GM23338 (cell line): Measurements from ENCODE around the gene STARD13. TPM values are rescaled to one million over a fixed set of nuclear protein-coding genes. Genes with fewer than 3 reads are reported as not detected.

Source experiments
- ATAC-seq: fragments of 200-7000 bp; cut with Tn5 transposase; 3 replicates; pipeline ENCODE4 v1.9.1; 2020
- DNase-seq: peaks from one replicate; pipeline ENCODE4 v3.0.0-alpha.2; 2015; ENCODE audit warnings: low spot score
- H2AFZ ChIP-seq: fragments of 200-600 bp; sonication (generic); 2 replicates; pipeline ENCODE4 v1.8.0; 2016; ENCODE audit warnings: antibody characterized with exemption, mild to moderate bottlenecking, moderate library complexity
- H3F3A ChIP-seq: fragments of 200-600 bp; sonication (generic); replicated peaks from 2 replicates; pipeline ENCODE4 v1.8.0; 2017; ENCODE audit warnings: antibody characterized with exemption, mixed run types, low read depth
- H3K27ac ChIP-seq: fragments of 200-600 bp; sonication (generic); 2 replicates; pipeline ENCODE4 v1.6.1; 2016; ENCODE audit warnings: low read depth
- H3K27me3 ChIP-seq: fragments of 200-600 bp; sonication (generic); 2 replicates; pipeline ENCODE4 v1.8.0; 2016; ENCODE audit warnings: mild to moderate bottlenecking, mixed run types, moderate library complexity; ENCODE audit not compliant: insufficient read depth
- H3K36me3 ChIP-seq: fragments of 200-600 bp; sonication (generic); 2 replicates; pipeline ENCODE4 v1.8.0; 2016; ENCODE audit warnings: mild to moderate bottlenecking; ENCODE audit not compliant: insufficient read depth
- H3K4me1 ChIP-seq: fragments of 200-600 bp; sonication (generic); 2 replicates; pipeline ENCODE4 v1.8.0; 2016; ENCODE audit warnings: mild to moderate bottlenecking, moderate library complexity; ENCODE audit not compliant: insufficient read depth
- H3K4me2 ChIP-seq: fragments of 200-600 bp; sonication (generic); 2 replicates; pipeline ENCODE4 v1.7.1; 2017; ENCODE audit warnings: mixed run types
- H3K4me3 ChIP-seq: fragments of 200-600 bp; sonication (generic); 2 replicates; pipeline ENCODE4 v1.6.1; 2016; ENCODE audit warnings: mixed run types
- H3K79me2 ChIP-seq: fragments of 200-600 bp; sonication (generic); replicated peaks from 2 replicates; pipeline ENCODE4 v1.8.0; 2017; ENCODE audit warnings: mild to moderate bottlenecking; ENCODE audit not compliant: insufficient read depth
- H3K9me2 ChIP-seq: fragments of 200-600 bp; sonication (generic); 2 replicates; pipeline ENCODE4 v1.8.0; 2017; ENCODE audit not compliant: insufficient read depth
- H4K20me1 ChIP-seq: fragments of 200-600 bp; sonication (generic); replicated peaks from 2 replicates; pipeline ENCODE4 v1.8.0; 2017; ENCODE audit warnings: mild to moderate bottlenecking; ENCODE audit not compliant: insufficient read depth
- H3K27ac Mint-ChIP-seq: 2 replicates; pipeline ENCODE4 v1.8.0; 2020; ENCODE audit warnings: inconsistent platforms, mild to moderate bottlenecking, moderate library complexity, mixed read lengths
- H3K27me3 Mint-ChIP-seq: 3 replicates; pipeline ENCODE4 v1.8.0; 2022; ENCODE audit warnings: low read depth, mild to moderate bottlenecking, moderate library complexity, mixed read lengths, inconsistent platforms; ENCODE audit not compliant: insufficient read depth, poor library complexity
- H3K36me3 Mint-ChIP-seq: 3 replicates; pipeline ENCODE4 v1.8.0; 2021; ENCODE audit warnings: low read depth, mild to moderate bottlenecking, inconsistent platforms, moderate library complexity, mixed read lengths
- H3K4me1 Mint-ChIP-seq: 3 replicates; pipeline ENCODE4 v1.8.0; 2020; ENCODE audit warnings: mild to moderate bottlenecking, inconsistent platforms, mixed read lengths
- H3K4me3 Mint-ChIP-seq: 3 replicates; pipeline ENCODE4 v1.8.0; 2021; ENCODE audit warnings: moderate library complexity, mild to moderate bottlenecking, inconsistent platforms, mixed read lengths
- H3K9me3 Mint-ChIP-seq: 3 replicates; pipeline ENCODE4 v1.8.0; 2020; ENCODE audit warnings: moderate library complexity, mild to moderate bottlenecking, inconsistent platforms, mixed read lengths
- CTCF ChIP-seq, 2 experiments: fragments of 200-600 bp in 1 of 2; sonication (generic) in 1 of 2; conservative IDR thresholded peaks; 2 replicates each; pipeline versions ENCODE4 v1.5.1 to v1.6.1; 2016 to 2017; ENCODE audit warnings: antibody characterized with exemption in 2 of 2, low read depth in 2 of 2, mild to moderate bottlenecking in 2 of 2, moderate library complexity in 1 of 2
- JUNB ChIP-seq: IDR thresholded peaks from one replicate; pipeline ENCODE4 v1.6.1; 2016; ENCODE audit warnings: antibody characterized with exemption; ENCODE audit not compliant: unreplicated experiment
- POLR2AphosphoS5 ChIP-seq: IDR thresholded peaks from 2 replicates; pipeline ENCODE4 v1.6.1; 2016; ENCODE audit warnings: antibody characterized with exemption, low read depth
- STAT1 ChIP-seq: IDR thresholded peaks from one replicate; pipeline ENCODE4 v1.6.1; 2016; ENCODE audit warnings: antibody characterized with exemption; ENCODE audit not compliant: unreplicated experiment
- ZNF331 ChIP-seq: fragments of 250-450 bp; sonication (Bioruptor Pico); IDR thresholded peaks from 2 replicates; pipeline ENCODE4 v1.5.0; 2020; ENCODE audit warnings: low read depth, mild to moderate bottlenecking, moderate library complexity
- ZNF462 ChIP-seq: fragments of 250-450 bp; sonication (Bioruptor Pico); IDR thresholded peaks from 2 replicates; pipeline ENCODE4 v1.5.0; 2020; ENCODE audit warnings: mild to moderate bottlenecking, moderate library complexity
- polyA plus RNA-seq: library from polyadenylated mRNA; unstranded; fragments of >200 nt; fragmentation: Nextera tagmentation; extraction: Ambion mirVana; gene quantifications from 2 replicates; pipeline ENCODE4 v1.2.1, GENCODE V29; 2016
- total RNA-seq: library from RNA; depleted of rRNA; stranded (reverse); fragments of >200 nt; shearing (Covaris generic); gene quantifications from 2 replicates; pipeline ENCODE4 v1.2.3, GENCODE V29; 2014

STARD13 gene
- total and polyA plus RNA-seq, 2 experiments from 2014 or later, result 3.2 to 5.2 TPM

DNA sequence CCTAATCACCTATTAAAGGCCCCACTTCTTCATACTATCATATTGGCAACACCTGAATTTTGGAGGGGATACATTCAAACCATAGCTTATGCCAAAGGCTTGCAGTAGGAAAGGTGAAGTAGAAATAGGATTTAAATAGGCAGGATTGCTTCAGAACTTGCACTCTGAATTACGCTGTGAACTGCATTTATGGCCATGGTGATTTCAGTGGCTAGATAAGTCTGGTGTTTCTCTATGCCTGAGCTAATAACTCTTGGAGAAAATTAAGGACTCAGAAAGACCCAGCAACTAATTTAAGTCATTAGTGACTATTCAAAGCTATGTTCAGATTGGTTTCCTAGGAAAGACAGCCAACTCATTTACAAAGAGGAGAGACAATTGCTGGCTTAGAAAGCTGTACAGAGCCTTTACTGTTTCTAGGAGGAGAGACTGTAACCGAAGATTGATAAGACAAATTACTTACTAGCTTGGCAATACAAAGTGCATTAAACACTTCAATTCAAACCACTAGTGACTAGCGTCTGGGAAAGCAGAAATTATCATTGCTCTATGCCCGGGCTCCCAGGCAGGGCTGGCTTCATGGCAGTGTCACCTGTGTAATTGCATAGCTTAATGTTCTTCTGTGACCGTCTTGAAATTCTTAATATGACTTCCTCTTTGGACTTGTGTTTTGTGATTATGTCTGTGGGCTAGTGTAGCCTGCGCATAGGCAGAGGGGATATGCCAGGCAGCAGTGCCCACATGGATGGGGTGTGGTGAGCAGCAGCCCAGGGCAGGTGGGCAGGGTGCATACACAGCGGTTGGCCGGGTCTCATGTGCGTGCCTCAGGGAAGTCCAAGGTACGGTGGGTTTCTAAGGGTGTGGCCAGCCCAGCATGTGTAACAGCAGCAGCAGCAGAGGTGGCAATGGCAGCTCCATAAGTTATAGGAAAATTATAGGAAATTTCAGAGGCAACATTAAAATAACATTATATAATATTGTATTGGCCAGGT is 209.3 kb downstream of the STARD13 start:
- Mint-ChIP-seq H3K4me1 (peaks cover 10% of the 10 kb centered on the region), H3K27ac (peak overlapping the region; percentile 14; the same call in 1 of the 2 replicates), H3K4me3 (no peak overlapping the region), H3K9me3 (no peaks in the 10 kb centered on the region), H3K27me3 (peaks cover 5% of the 10 kb centered on the region), H3K36me3 (no peaks in the 10 kb centered on the region)
- Histone ChIP-seq H3K9me2 (no peaks in the 10 kb centered on the region), H4K20me1 (no peaks in the 10 kb centered on the region; the same call in 1 of the 2 replicates), H3K27ac (no peak overlapping the region; the same call in 1 of the 2 replicates), H3K79me2 (no peaks in the 10 kb centered on the region), H3K4me1 (no peaks in the 10 kb centered on the region), H3K4me3 (no peak overlapping the region), H3K27me3 (no peaks in the 10 kb centered on the region), H3K36me3 (no peaks in the 10 kb centered on the region), H3F3A (no peaks in the 10 kb centered on the region), H3K4me2 (no peak overlapping the region), H2AFZ (peak overlapping the region; percentile 10; the same call in 1 of the 2 replicates)
- DNase-seq (no peak), ATAC-seq (no peak)
- TF ChIP-seq STAT1 (no peak), JUNB (no peak), CTCF (conservative IDR thresholded peaks at IDR 0.05; ENCODE audit: low read depth in 2 of 2) (no peak), POLR2AphosphoS5 (no peak)

DNA sequence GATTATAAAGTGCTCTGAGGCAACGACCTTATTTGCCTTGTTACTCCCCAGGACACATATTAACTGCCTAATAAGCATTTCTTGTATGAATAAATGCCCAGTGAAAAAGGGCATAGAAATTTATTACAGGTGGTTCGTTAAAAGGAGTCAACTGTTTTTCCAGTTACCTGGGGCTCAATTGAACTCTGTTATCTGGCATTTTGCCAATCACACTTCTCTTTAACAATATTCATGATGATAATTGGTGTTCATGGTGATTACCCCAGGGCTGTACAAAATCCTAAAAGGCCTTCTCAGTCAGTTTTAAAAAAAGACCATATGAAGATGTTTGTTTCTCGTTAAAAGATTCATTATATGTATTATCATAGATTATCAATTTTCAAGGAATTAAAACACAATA is 212.2 kb downstream of the STARD13 start:
- H3K27ac ChIP-seq, result no peak overlapping the region
- ATAC-seq (no peak), DNase-seq (no peak)
- no peaks in the 10 kb centered on the region for H3F3A ChIP-seq
- no peaks in the 10 kb centered on the region for H3K36me3 ChIP-seq
- Mint-ChIP-seq H3K36me3 (no peaks in the 10 kb centered on the region), H3K27me3 (no peaks in the 10 kb centered on the region), H3K4me1 (peaks cover 14% of the 10 kb centered on the region), H3K27ac (peak overlapping the region; percentile 13; the same call in 1 of the 2 replicates), H3K4me3 (no peak overlapping the region), H3K9me3 (no peaks in the 10 kb centered on the region; the same call in 2 of the 3 replicates)
- H3K79me2 ChIP-seq, result no peaks in the 10 kb centered on the region
- H3K4me1 ChIP-seq, result no peaks in the 10 kb centered on the region
- H3K4me3 ChIP-seq, result no peak overlapping the region
- H3K9me2 ChIP-seq, result no peaks in the 10 kb centered on the region
- no peaks in the 10 kb centered on the region; the same call in 1 of the 2 replicates for H4K20me1 ChIP-seq
- H2AFZ ChIP-seq, result no peak overlapping the region
- no peak overlapping the region for H3K4me2 ChIP-seq
- H3K27me3 ChIP-seq, result no peaks in the 10 kb centered on the region
- no peak for TF ChIP-seq ZNF462
- no peak for TF ChIP-seq ZNF331 (CRISPR knock-in tag)
- no peak for TF ChIP-seq CTCF (conservative IDR thresholded peaks at IDR 0.05; ENCODE audit: low read depth in 2 of 2)
